Measurements from ENCODE around the gene SLC4A3. TPM values are rescaled to one million over a fixed set of nuclear protein-coding genes. Genes with fewer than 3 reads are reported as not detected.

The SLC4A3 gene
- polyA plus RNA-seq, 1 donor (not counting 4 experiments of a cell fraction or from before 2014, with no cell fraction given) = 6.2 TPM

DNA sequence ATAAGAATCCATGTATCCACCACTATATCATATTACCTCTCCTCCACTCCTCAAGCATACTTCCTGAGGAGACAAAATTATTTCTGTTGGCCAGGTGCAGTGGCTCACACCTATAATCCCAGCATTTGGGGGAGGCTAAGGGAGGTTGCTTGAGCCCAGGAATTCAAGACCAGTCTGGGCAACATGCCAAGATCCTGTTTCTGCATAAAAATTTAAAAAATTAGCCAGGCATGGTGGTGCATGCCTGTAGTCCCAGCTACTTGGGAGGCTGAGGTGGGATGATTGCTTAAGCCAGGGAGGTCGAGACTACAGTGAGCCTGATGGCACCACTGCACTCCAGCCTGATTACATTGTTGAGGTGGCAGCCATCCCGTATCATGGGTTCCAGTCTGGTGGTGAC, 46.1 kb upstream of the SLC4A3 start:
- no peaks in the 10 kb centered on the region for H3K36me3 ChIP-seq (ENCODE audit: control insufficient read depth in 2 of 2, extremely low read depth in 1 of 2, insufficient read depth in 2 of 2, low read length in 2 of 2)
- H3K4me2 ChIP-seq (ENCODE audit: control insufficient read depth, extremely low read depth, insufficient read depth, low read depth, low read length) = no peak overlapping the region
- no peaks in the 10 kb centered on the region for H4K20me1 ChIP-seq (ENCODE audit: control insufficient read depth, extremely low read depth, insufficient read depth, low read length)
- H3K27me3 ChIP-seq (ENCODE audit: control insufficient read depth, extremely low read depth, insufficient read depth, low read length) = peaks cover 6% of the 10 kb centered on the region
- no peaks in the 10 kb centered on the region for H3K9me3 ChIP-seq (ENCODE audit: control insufficient read depth, low read depth, low read length)
- H3K9ac ChIP-seq (ENCODE audit: control insufficient read depth, extremely low read depth, insufficient read depth, low read length) = no peak overlapping the region
- H3K79me2 ChIP-seq (ENCODE audit: control insufficient read depth, insufficient read depth, low read length) = no peaks in the 10 kb centered on the region
- no peaks in the 10 kb centered on the region for H3K9me1 ChIP-seq (ENCODE audit: control insufficient read depth, extremely low read depth, insufficient read depth, low read length)
- dilution Hi-C loops (cut with MboI; ENCODE audit: extremely low pct_ligation_motif_present, low sequenced_read_pairs) = no loop called here
- no peaks in the 10 kb centered on the region for H3K4me1 ChIP-seq (ENCODE audit: control insufficient read depth, extremely low read depth, insufficient read depth, low read length)
- no peak overlapping the region for H2AFZ ChIP-seq (ENCODE audit: control insufficient read depth, low read length)
- H3K4me3 ChIP-seq (ENCODE audit: control insufficient read depth in 2 of 3, extremely low read depth in 1 of 3, insufficient read depth in 2 of 3, low read depth in 1 of 3, low read length in 3 of 3) = no peak overlapping the region
- H3K27ac ChIP-seq (ENCODE audit: control insufficient read depth, insufficient read depth, low read length) = no peak overlapping the region
- DNase-seq (ENCODE audit: low read depth, low spot score) (no peak), FAIRE-seq (no peak)
- TF ChIP-seq EZH2 (IDR thresholded peaks at IDR 0.05; ENCODE audit: low read length) = no peak
- TF ChIP-seq, protein P1, sequence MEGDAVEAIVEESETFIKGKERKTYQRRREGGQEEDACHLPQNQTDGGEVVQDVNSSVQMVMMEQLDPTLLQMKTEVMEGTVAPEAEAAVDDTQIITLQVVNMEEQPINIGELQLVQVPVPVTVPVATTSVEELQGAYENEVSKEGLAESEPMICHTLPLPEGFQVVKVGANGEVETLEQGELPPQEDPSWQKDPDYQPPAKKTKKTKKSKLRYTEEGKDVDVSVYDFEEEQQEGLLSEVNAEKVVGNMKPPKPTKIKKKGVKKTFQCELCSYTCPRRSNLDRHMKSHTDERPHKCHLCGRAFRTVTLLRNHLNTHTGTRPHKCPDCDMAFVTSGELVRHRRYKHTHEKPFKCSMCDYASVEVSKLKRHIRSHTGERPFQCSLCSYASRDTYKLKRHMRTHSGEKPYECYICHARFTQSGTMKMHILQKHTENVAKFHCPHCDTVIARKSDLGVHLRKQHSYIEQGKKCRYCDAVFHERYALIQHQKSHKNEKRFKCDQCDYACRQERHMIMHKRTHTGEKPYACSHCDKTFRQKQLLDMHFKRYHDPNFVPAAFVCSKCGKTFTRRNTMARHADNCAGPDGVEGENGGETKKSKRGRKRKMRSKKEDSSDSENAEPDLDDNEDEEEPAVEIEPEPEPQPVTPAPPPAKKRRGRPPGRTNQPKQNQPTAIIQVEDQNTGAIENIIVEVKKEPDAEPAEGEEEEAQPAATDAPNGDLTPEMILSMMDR (optimal IDR thresholded peaks at IDR 0.05 in 1 of 3, IDR thresholded peaks at IDR 0.05 in 1 of 3, conservative IDR thresholded peaks at IDR 0.05 in 1 of 3; ENCODE audit: extremely low read depth in 1 of 3, insufficient read depth in 2 of 3, low read length in 3 of 3) = no peak

DNA sequence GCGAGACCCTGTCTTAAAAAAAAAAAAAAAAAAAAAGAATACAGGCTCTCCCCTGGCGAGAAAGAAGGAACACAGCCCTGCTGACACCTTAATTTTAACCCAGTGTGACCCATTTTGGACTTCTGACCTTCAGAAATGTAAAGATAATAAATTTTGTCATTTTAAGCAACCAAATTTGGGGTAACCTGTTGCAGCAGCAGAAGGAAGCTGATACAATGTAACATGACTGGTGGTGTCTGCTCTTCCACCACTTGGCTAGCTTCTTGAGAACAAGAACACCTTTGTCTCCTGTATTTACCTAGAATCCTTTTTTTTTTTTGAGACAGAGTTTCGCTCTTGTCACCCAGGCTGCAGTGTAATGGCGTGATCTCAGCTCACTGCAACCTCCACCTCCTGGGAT, 36.3 kb upstream of the SLC4A3 start:
- Histone ChIP-seq H3K9me3 (ENCODE audit: control insufficient read depth, low read depth, low read length) (no peaks in the 10 kb centered on the region), H3K4me3 (ENCODE audit: control insufficient read depth in 2 of 3, extremely low read depth in 1 of 3, insufficient read depth in 2 of 3, low read depth in 1 of 3, low read length in 3 of 3) (no peak overlapping the region), H3K27me3 (ENCODE audit: control insufficient read depth, extremely low read depth, insufficient read depth, low read length) (no peaks in the 10 kb centered on the region), H3K36me3 (ENCODE audit: control insufficient read depth in 2 of 2, extremely low read depth in 1 of 2, insufficient read depth in 2 of 2, low read length in 2 of 2) (no peaks in the 10 kb centered on the region), H3K27ac (ENCODE audit: control insufficient read depth, insufficient read depth, low read length) (no peak overlapping the region), H4K20me1 (ENCODE audit: control insufficient read depth, extremely low read depth, insufficient read depth, low read length) (no peaks in the 10 kb centered on the region), H3K4me1 (ENCODE audit: control insufficient read depth, extremely low read depth, insufficient read depth, low read length) (no peaks in the 10 kb centered on the region), H3K79me2 (ENCODE audit: control insufficient read depth, insufficient read depth, low read length) (no peaks in the 10 kb centered on the region), H3K9ac (ENCODE audit: control insufficient read depth, extremely low read depth, insufficient read depth, low read length) (no peak overlapping the region), H2AFZ (ENCODE audit: control insufficient read depth, low read length) (no peak overlapping the region), H3K9me1 (ENCODE audit: control insufficient read depth, extremely low read depth, insufficient read depth, low read length) (no peaks in the 10 kb centered on the region), H3K4me2 (ENCODE audit: control insufficient read depth, extremely low read depth, insufficient read depth, low read depth, low read length) (no peak overlapping the region)
- DNase-seq (ENCODE audit: low read depth, low spot score) = no peak
- dilution Hi-C loops (cut with MboI; ENCODE audit: extremely low pct_ligation_motif_present, low sequenced_read_pairs) = no loop called here
- FAIRE-seq = no peak
- no peak for TF ChIP-seq EZH2 (IDR thresholded peaks at IDR 0.05; ENCODE audit: low read length)
- TF ChIP-seq, protein P1 (optimal IDR thresholded peaks at IDR 0.05 in 1 of 3, IDR thresholded peaks at IDR 0.05 in 1 of 3, conservative IDR thresholded peaks at IDR 0.05 in 1 of 3; ENCODE audit: extremely low read depth in 1 of 3, insufficient read depth in 2 of 3, low read length in 3 of 3) = no peak
